HepG2 (cell line): ENCODE data around the gene RAB11FIP2.
"Not testable (repeated sequence)": the region's sequence is repeated elsewhere in the genome, so short reads cannot be mapped to it uniquely, and the experiment has no call there.

ENCODE experiments used
- EZH2 ChIP-seq: conservative IDR thresholded peaks from 2 replicates; pipeline ENCODE4 v1.6.1; 2012; ENCODE audit warnings: mild to moderate bottlenecking, low read depth, low read length, moderate library complexity
- HMGA1 ChIP-seq: sonication (generic); formaldehyde crosslinking; conservative IDR thresholded peaks from 2 replicates; pipeline ENCODE4 v1.4.0; 2020; ENCODE audit warnings: missing genetic modification reagents
- HNF1A ChIP-seq, 2 experiments: sonication (generic) in 1 of 2; formaldehyde crosslinking in 1 of 2; IDR thresholded peaks; 2 replicates each; pipeline versions ENCODE4 v1.4.0 to v1.6.1; 2016 to 2020; ENCODE audit warnings: borderline replicate concordance in 1 of 2, low read depth in 1 of 2, mild to moderate bottlenecking in 1 of 2, missing genetic modification reagents in 1 of 2
- RAD51 ChIP-seq: fragments of 450-650 bp; IDR thresholded peaks from 2 replicates; pipeline ENCODE4 v1.6.1; 2016; ENCODE audit warnings: borderline replicate concordance
- SPEN ChIP-seq: sonication (generic); formaldehyde crosslinking; IDR thresholded peaks from 2 replicates; pipeline ENCODE4 v1.5.1; 2020; ENCODE audit warnings: low read depth, mild to moderate bottlenecking, missing genetic modification reagents
- SRY ChIP-seq: sonication (generic); formaldehyde crosslinking; IDR thresholded peaks from 2 replicates; pipeline ENCODE4 v1.8.0; 2022; ENCODE audit warnings: mild to moderate bottlenecking, missing genetic modification reagents
- TP53 ChIP-seq: sonication (generic); formaldehyde crosslinking; conservative IDR thresholded peaks from 2 replicates; pipeline ENCODE4 v1.4.0; 2020; ENCODE audit warnings: missing genetic modification reagents
- ZMYM2 ChIP-seq: sonication (generic); formaldehyde crosslinking; IDR thresholded peaks from 2 replicates; pipeline ENCODE4 v1.8.0; 2022; ENCODE audit warnings: mild to moderate bottlenecking, missing genetic modification reagents
- ZNF207 ChIP-seq: fragments of 450-650 bp; IDR thresholded peaks from 2 replicates; pipeline ENCODE4 v1.6.1; 2016; ENCODE audit warnings: antibody characterized with exemption, borderline replicate concordance
- ZNF768 ChIP-seq: sonication (generic); formaldehyde crosslinking; IDR thresholded peaks from 2 replicates; pipeline ENCODE4 v1.4.0; 2020; ENCODE audit warnings: missing genetic modification reagents
- TF ChIP-seq, protein P1 (sequence below): sonication (generic); formaldehyde crosslinking; IDR thresholded peaks from 2 replicates; pipeline ENCODE4 v1.8.0; 2022; ENCODE audit warnings: mild to moderate bottlenecking, missing genetic modification reagents, borderline replicate concordance
- TF ChIP-seq, protein P2 (sequence below): sonication (generic); formaldehyde crosslinking; IDR thresholded peaks from 2 replicates; pipeline ENCODE4 v1.5.1; 2020; ENCODE audit warnings: mild to moderate bottlenecking, missing genetic modification reagents, moderate library complexity

GRCh38 chr10:118067389-118067788 is 20.6 kb upstream of the RAB11FIP2 start:
- TF ChIP-seq, protein P1, sequence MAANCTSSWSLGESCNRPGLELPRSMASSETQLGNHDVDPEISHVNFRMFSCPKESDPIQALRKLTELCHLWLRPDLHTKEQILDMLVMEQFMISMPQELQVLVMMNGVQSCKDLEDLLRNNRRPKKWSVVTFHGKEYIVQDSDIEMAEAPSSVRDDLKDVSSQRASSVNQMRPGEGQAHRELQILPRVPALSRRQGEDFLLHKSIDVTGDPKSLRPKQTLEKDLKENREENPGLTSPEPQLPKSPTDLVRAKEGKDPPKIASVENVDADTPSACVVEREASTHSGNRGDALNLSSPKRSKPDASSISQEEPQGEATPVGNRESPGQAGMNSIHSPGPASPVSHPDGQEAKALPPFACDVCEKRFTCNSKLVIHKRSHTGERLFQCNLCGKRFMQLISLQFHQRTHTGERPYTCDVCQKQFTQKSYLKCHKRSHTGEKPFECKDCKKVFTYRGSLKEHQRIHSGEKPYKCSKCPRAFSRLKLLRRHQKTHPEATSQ (CRISPR knock-in tag) = not testable (repeated sequence)
- TF ChIP-seq RAD51; HMGA1 (CRISPR knock-in tag); SRY; TP53 (CRISPR knock-in tag); ZNF207; ZNF768 (CRISPR knock-in tag); ZMYM2 (CRISPR knock-in tag); EZH2; HNF1A (IDR thresholded peaks at IDR 0.05; ENCODE audit: low read depth); HNF1A (CRISPR knock-in tag; IDR thresholded peaks at IDR 0.05; ENCODE audit: borderline replicate concordance); SPEN (CRISPR knock-in tag): not testable (repeated sequence)
- TF ChIP-seq, protein P2, sequence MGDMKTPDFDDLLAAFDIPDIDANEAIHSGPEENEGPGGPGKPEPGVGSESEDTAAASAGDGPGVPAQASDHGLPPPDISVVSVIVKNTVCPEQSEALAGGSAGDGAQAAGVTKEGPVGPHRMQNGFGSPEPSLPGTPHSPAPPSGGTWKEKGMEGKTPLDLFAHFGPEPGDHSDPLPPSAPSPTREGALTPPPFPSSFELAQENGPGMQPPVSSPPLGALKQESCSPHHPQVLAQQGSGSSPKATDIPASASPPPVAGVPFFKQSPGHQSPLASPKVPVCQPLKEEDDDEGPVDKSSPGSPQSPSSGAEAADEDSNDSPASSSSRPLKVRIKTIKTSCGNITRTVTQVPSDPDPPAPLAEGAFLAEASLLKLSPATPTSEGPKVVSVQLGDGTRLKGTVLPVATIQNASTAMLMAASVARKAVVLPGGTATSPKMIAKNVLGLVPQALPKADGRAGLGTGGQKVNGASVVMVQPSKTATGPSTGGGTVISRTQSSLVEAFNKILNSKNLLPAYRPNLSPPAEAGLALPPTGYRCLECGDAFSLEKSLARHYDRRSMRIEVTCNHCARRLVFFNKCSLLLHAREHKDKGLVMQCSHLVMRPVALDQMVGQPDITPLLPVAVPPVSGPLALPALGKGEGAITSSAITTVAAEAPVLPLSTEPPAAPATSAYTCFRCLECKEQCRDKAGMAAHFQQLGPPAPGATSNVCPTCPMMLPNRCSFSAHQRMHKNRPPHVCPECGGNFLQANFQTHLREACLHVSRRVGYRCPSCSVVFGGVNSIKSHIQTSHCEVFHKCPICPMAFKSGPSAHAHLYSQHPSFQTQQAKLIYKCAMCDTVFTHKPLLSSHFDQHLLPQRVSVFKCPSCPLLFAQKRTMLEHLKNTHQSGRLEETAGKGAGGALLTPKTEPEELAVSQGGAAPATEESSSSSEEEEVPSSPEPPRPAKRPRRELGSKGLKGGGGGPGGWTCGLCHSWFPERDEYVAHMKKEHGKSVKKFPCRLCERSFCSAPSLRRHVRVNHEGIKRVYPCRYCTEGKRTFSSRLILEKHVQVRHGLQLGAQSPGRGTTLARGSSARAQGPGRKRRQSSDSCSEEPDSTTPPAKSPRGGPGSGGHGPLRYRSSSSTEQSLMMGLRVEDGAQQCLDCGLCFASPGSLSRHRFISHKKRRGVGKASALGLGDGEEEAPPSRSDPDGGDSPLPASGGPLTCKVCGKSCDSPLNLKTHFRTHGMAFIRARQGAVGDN (CRISPR knock-in tag) = not testable (repeated sequence)
